ENCODE data around the gene CLCN4. TPM values are rescaled to one million over a fixed set of nuclear protein-coding genes. Genes with fewer than 3 reads are reported as not detected.

Gene CLCN4
- total RNA-seq, 1 experiment from 2014 or later, result 6.9 TPM

DNA sequence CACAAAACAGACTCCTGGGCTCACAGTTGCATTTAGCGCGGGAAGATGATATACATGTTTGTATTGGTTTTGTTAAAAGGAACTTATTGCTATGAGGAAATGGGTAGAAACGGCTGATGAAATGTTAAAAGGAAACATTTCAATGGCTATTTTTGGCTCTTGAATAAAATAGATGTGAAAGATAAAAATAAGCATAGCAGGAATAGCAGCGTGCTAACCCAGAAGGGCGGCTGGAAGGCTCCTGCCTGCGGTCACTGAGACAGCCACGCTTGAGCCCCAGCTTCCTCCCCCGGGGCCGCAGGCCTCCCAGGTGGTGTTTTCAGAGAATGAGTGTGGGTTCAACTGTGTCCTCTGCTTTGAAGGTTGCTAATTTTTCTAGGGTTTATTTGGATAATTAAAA lies 35.0 kb upstream of the CLCN4 start:
- no peak overlapping the region for H2BK15ac ChIP-seq (ENCODE audit: low read depth, low read length)
- peaks cover 82 to 84% of the 10 kb centered on the region in 2 experiments for H3K9me3 Mint-ChIP-seq
- no peak overlapping the region for H3K18ac ChIP-seq (ENCODE audit: insufficient read length, low read depth, low read length)
- WGBS (ENCODE audit: extremely low coverage, insufficient read length, low lambda C conversion rate), result no CpG with 5 or more reads among the region's 9 CpGs
- no peak overlapping the region for H2BK120ac ChIP-seq (ENCODE audit: low read depth, low read length, poor library complexity, severe bottlenecking)
- no peak overlapping the region for H2BK20ac ChIP-seq (ENCODE audit: low read depth, low read length, poor library complexity, severe bottlenecking)
- H3K27ac Mint-ChIP-seq, result no peak overlapping the region
- H4K5ac ChIP-seq (ENCODE audit: insufficient read length, low read depth, low read length), result no peak overlapping the region
- H4K20me1 ChIP-seq (ENCODE audit: control insufficient read depth, insufficient read depth, insufficient read length), result no peaks in the 10 kb centered on the region
- H3K9me3 ChIP-seq (ENCODE audit: control insufficient read depth, low read depth, low read length), result peaks cover 42% of the 10 kb centered on the region
- H2BK5ac ChIP-seq (ENCODE audit: insufficient read length, low read length), result no peak overlapping the region
- no peak overlapping the region for H2BK12ac ChIP-seq (ENCODE audit: insufficient read length, low read depth, low read length)
- H3K23ac ChIP-seq (ENCODE audit: insufficient read length, low read depth, low read length), result no peak overlapping the region
- no peak overlapping the region for H3K4ac ChIP-seq (ENCODE audit: low read depth, low read length)
- no peaks in the 10 kb centered on the region for H3K27me3 ChIP-seq (ENCODE audit: insufficient read depth, low read length)
- TF ChIP-seq, protein P1, sequence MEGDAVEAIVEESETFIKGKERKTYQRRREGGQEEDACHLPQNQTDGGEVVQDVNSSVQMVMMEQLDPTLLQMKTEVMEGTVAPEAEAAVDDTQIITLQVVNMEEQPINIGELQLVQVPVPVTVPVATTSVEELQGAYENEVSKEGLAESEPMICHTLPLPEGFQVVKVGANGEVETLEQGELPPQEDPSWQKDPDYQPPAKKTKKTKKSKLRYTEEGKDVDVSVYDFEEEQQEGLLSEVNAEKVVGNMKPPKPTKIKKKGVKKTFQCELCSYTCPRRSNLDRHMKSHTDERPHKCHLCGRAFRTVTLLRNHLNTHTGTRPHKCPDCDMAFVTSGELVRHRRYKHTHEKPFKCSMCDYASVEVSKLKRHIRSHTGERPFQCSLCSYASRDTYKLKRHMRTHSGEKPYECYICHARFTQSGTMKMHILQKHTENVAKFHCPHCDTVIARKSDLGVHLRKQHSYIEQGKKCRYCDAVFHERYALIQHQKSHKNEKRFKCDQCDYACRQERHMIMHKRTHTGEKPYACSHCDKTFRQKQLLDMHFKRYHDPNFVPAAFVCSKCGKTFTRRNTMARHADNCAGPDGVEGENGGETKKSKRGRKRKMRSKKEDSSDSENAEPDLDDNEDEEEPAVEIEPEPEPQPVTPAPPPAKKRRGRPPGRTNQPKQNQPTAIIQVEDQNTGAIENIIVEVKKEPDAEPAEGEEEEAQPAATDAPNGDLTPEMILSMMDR (conservative IDR thresholded peaks at IDR 0.05), result no peak
- no peak overlapping the region for H3K56ac ChIP-seq (ENCODE audit: insufficient read length, low read depth, low read length)
- H3K23me2 ChIP-seq (ENCODE audit: insufficient read length, low read depth, low read length, poor library complexity, severe bottlenecking), result no peaks in the 10 kb centered on the region
- no peak for DNase-seq
- no peak overlapping the region for H3K14ac ChIP-seq (ENCODE audit: insufficient read depth, low read length)
- H3K4me3 Mint-ChIP-seq, result no peak overlapping the region; a peak in 1 of 5 replicates
- no peaks in the 10 kb centered on the region for H3K79me1 ChIP-seq (ENCODE audit: insufficient read depth, low read depth, low read length, poor library complexity, severe bottlenecking)
- H2AFZ ChIP-seq (ENCODE audit: low read length), result no peak overlapping the region
- H2AK5ac ChIP-seq (ENCODE audit: insufficient read length, low read length), result no peak overlapping the region
- no peaks in the 10 kb centered on the region; a peak in 1 of 4 replicates for H3K4me1 Mint-ChIP-seq
- H3K27me3 Mint-ChIP-seq (ENCODE audit: low read depth), result no peaks in the 10 kb centered on the region; the same call in 1 of the 2 replicates
- no peak overlapping the region for H4K8ac ChIP-seq (replicated peaks; ENCODE audit: insufficient read length, low read depth, low read length)
- peaks cover 74 to 86% (median 82%) of the 10 kb centered on the region in 3 experiments for H3K36me3 Mint-ChIP-seq (ENCODE audit: insufficient read depth in 1 of 3, low read depth in 3 of 3)
- no peak overlapping the region for H3T11ph ChIP-seq (ENCODE audit: low read length)
- no peak overlapping the region for H3K4me2 ChIP-seq (ENCODE audit: insufficient read depth, insufficient read length, low read length)
- no peak overlapping the region for H3K9ac ChIP-seq (ENCODE audit: extremely low read depth, insufficient read length, low read length)
- no peak overlapping the region for H4K91ac ChIP-seq (ENCODE audit: insufficient read length, low read depth, low read length)
- no peaks in the 10 kb centered on the region for H3K79me2 ChIP-seq (ENCODE audit: insufficient read depth, low read length)
- H3K27ac ChIP-seq (ENCODE audit: insufficient read length, low read depth, low read length), result no peak overlapping the region
- no peaks in the 10 kb centered on the region for H3K4me1 ChIP-seq (ENCODE audit: insufficient read depth, low read length)
